Pancreas (tissue), 10 donors: Measurements from ENCODE around the gene KCNJ9. TPM values are rescaled to one million over a fixed set of nuclear protein-coding genes. Genes with fewer than 3 reads are reported as not detected.
A peak's percentile ranks its signal among the peaks of the same experiment; 100 is the strongest.

Experiments
- ATAC-seq, 4 donors: fragments of 200-7000 bp; cut with Tn5 transposase; one replicate each; pipeline versions ENCODE4 v1.8.0 to v1.9.1; 2020; ENCODE audit warnings: mild to moderate bottlenecking in 4 of 4, moderate library complexity in 4 of 4
- DNase-seq, 6 donors: peaks; one replicate each; pipeline ENCODE4 v3.0.0-alpha.2; 2020
- FAIRE-seq: peaks from 2 replicates; lab custom pipeline; 2012; peaks lifted over from hg19 to GRCh38; lab: Jason Lieb, UNC
- H3K27ac ChIP-seq, 4 donors: fragments of 200-600 bp; sonication (generic); 1 replicate in 3 of 4; 2 replicates in 1 of 4; pipeline versions ENCODE4 v1.5.0 to v1.8.0; 2020
- H3K27me3 ChIP-seq, 4 donors: fragments of 200-600 bp; one replicate each; pipeline ENCODE4 v1.8.0; 2021
- H3K36me3 ChIP-seq, 3 donors: fragments of 200-600 bp; sonication (generic) in 1 of 3; one replicate each; pipeline versions ENCODE4 v1.5.0 to v1.8.0; 2020 to 2021
- H3K4me1 ChIP-seq, 3 donors: fragments of 200-600 bp; one replicate each; pipeline ENCODE4 v1.8.0; 2021
- H3K4me3 ChIP-seq, 4 donors: fragments of 200-600 bp; sonication (generic) in 2 of 4; one replicate each; pipeline versions ENCODE4 v1.5.0 to v1.8.0; 2020 to 2021
- H3K9me3 ChIP-seq, 4 donors: fragments of 200-600 bp; one replicate each; pipeline ENCODE4 v1.8.0; 2021
- WGBS, 2 donors: extraction: QIAGEN DNeasy Blood & Tissue Kit; methylation state at CpG; one replicate each; pipeline ENCODE4 v1.1.7; 2013; 5-methylcytosine and 5-hydroxymethylcytosine counted together
- intact Hi-C, 3 donors: fragments of 100-400 bp; cut with DNase I; formaldehyde crosslinking; loops; one replicate each; pipeline versions ENCODE4 v1.11.1 to v1.14.2; 2022
- polyA plus RNA-seq, 2 donors: library from polyadenylated mRNA; stranded (reverse); fragments of 200-250 nt; gene quantifications; one replicate each; pipeline ENCODE4 v1.2.3, GENCODE V29; 2013
- total RNA-seq, 6 donors: library from RNA; stranded (reverse); fragmentation: NEBNext Ultra II Directional in 4 of 6; extraction: Animal tissue kit (Norgen Biotek cat#: 25700) in 4 of 6; gene quantifications; one replicate each; pipeline versions ENCODE4 v1.2.1 to v1.2.4, GENCODE V29; 2021 to 2023
- TF ChIP-seq, protein P1 (sequence below), 4 donors: fragments of 200-600 bp; sonication (generic) in 3 of 4; IDR thresholded peaks; one replicate each; pipeline versions ENCODE4 v1.5.0 to v1.8.0; 2021; ENCODE audit warnings: antibody characterized with exemption in 4 of 4
- donor health status: healthy with polysubstance abuse.
- donor health status: DM: no; HTN: no; CAD: no; lungs with moderate emphysema.
- donor health status: DM: no; HTN: no; CAD: no.
- donor health status: control.
- donor health status: control.
- donor health status: Bipolar disorder and iron deficiency.
- donor health status: DM: yes; HTN: yes; CAD: no.
- donor health status: DM: no; HTN: no; CAD: no.
- donor health status: DM: no; HTN: no; CAD: no.
- donor health status: DM: yes; HTN: yes; CAD: no.

KCNJ9 gene
- total and polyA plus RNA-seq, 8 donors, result 0.02 to 0.04 TPM; not detected in 6

DNA sequence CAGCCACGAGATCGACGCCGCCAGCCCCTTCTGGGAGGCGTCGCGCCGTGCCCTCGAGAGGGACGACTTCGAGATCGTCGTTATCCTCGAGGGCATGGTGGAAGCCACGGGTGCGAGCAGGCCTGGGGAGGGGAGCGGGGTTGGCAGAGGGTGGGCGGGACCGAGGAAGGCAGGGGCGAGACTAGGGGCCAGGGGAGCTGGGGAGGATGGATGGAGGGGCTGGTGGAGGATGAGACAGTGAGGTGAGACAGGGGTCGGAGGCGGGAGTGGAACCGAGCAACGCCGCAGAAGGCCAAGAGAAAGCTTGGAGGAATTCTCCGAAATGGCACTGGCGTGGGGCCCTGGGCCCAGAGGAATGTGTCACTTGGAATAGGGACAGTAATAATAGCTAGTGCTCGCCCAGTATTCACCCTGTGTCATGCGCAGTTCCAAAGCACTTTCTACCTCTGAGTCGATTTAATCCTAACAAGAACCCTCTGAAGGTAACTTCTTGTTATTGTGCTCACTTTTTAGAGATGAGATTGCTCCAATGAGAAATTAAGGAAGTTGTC, 3.5 kb downstream of the KCNJ9 start:
- ATAC-seq, result no peak

DNA sequence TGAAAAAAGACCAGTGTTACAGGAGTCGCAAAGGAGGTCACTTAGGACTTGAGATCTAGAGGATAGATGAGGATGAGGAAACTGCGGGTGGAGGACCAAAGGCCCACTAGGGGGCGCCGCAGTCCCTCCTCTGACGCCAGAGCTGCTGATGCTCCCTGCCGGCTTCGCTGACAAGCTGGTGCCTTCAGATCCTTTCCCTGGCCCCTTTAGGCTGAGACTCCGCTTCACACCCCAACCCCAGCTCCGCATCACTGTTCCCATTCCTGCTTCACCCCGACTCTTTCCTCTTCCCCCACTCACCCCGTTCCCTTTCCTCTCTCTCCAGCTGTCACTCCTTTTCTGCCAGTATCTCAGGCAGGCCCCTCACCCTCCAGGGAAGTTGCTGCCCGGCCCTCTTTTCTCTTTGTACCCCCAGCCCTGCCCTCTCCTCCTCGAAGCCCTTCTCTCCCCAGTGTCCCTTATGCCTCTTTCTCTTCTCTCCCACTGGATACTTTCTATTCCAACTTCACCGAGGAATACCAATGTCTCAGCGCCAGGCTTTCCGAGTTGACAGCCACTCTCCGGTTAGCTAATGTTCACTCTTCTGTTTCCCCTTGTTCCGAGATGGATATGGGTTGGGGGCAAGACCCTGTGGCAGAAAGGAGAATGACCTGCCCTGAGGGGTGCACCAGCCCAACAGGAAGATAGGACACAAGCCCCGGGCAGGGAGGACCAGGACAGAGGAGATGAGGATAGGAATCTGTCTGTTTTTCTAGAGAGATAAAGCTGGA, 4.5 kb downstream of the KCNJ9 start:
- Histone ChIP-seq H3K4me3 (no peak overlapping the region), H3K9me3 (no peaks in the 10 kb centered on the region), H3K27me3 (peaks cover 0 to 5% (median 0%) of the 10 kb centered on the region in 4 donors), H3K36me3 (no peaks in the 10 kb centered on the region), H3K27ac (no peak overlapping the region), H3K4me1 (no peaks in the 10 kb centered on the region)
- peak; percentile 58 to 90 (median 76) for DNase-seq
- WGBS, 2 donors, result 44 to 45% methylated on average over 19 of the region's 19 CpGs
- peak; percentile 71 to 81 (median 76) for ATAC-seq
- TF ChIP-seq, protein P1, sequence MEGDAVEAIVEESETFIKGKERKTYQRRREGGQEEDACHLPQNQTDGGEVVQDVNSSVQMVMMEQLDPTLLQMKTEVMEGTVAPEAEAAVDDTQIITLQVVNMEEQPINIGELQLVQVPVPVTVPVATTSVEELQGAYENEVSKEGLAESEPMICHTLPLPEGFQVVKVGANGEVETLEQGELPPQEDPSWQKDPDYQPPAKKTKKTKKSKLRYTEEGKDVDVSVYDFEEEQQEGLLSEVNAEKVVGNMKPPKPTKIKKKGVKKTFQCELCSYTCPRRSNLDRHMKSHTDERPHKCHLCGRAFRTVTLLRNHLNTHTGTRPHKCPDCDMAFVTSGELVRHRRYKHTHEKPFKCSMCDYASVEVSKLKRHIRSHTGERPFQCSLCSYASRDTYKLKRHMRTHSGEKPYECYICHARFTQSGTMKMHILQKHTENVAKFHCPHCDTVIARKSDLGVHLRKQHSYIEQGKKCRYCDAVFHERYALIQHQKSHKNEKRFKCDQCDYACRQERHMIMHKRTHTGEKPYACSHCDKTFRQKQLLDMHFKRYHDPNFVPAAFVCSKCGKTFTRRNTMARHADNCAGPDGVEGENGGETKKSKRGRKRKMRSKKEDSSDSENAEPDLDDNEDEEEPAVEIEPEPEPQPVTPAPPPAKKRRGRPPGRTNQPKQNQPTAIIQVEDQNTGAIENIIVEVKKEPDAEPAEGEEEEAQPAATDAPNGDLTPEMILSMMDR (IDR thresholded peaks at IDR 0.05), result peak; percentile 71 to 80 (median 76)
- no peak for FAIRE-seq
- intact Hi-C loops, result no loop called here

More for the DNA sequence above, 3.5 kb downstream of the KCNJ9 start:
- FAIRE-seq (no peak), DNase-seq (peak in 1 of 6 donors; percentile 49)
- intact Hi-C loops, result loop anchor here in 1 of 3 donors (5.0 kb wide), 1 partner anchor 38 kb away; no protein-coding TSS in a partner anchor
- no peak overlapping the region for H3K4me3 ChIP-seq
- TF ChIP-seq, protein P1 (IDR thresholded peaks at IDR 0.05), result no peak
- no peaks in the 10 kb centered on the region for H3K9me3 ChIP-seq
- H3K27ac ChIP-seq, result no peak overlapping the region
- H3K36me3 ChIP-seq, result no peaks in the 10 kb centered on the region
- H3K27me3 ChIP-seq, result peaks cover 0 to 5% (median 0%) of the 10 kb centered on the region in 4 donors
- 74 to 80% methylated on average over 30 of the region's 30 CpGs for WGBS, 2 donors
- H3K4me1 ChIP-seq, result no peaks in the 10 kb centered on the region

DNA sequence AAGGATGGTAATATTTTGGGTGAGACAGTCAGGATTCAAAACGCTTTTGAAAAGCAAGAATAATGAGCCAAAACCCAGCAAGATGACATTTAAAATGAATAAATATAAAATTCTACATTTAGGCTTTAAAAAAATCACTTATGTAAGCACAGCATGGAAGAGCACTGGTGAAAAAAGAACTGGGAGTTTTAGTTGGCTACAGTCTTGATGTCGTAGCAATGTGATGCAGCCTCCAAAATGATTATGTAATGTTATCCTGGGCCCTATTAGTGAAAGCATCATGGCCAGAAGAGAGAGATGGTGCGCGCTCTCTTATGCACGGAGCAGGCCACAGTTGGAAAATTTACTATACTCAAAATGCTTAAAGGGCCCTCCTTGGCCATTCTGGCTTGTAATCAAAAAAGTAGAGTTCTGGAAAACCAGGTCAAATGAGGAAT, 5.1 kb downstream of the KCNJ9 start:
- FAIRE-seq, result no peak
- peaks cover 0 to 3% (median 0%) of the 10 kb centered on the region in 3 donors for H3K36me3 ChIP-seq
- intact Hi-C loops, result no loop called here
- WGBS, 2 donors, result 75 to 79% methylated on average over 5 of the region's 5 CpGs
- no peak overlapping the region for H3K27ac ChIP-seq
- DNase-seq, result no peak
- ATAC-seq, result no peak
- peaks cover 0 to 5% (median 0%) of the 10 kb centered on the region in 4 donors for H3K27me3 ChIP-seq
- TF ChIP-seq, protein P1 (IDR thresholded peaks at IDR 0.05), result no peak
- no peak overlapping the region for H3K4me3 ChIP-seq
- H3K9me3 ChIP-seq, result no peaks in the 10 kb centered on the region
- H3K4me1 ChIP-seq, result no peaks in the 10 kb centered on the region

DNA sequence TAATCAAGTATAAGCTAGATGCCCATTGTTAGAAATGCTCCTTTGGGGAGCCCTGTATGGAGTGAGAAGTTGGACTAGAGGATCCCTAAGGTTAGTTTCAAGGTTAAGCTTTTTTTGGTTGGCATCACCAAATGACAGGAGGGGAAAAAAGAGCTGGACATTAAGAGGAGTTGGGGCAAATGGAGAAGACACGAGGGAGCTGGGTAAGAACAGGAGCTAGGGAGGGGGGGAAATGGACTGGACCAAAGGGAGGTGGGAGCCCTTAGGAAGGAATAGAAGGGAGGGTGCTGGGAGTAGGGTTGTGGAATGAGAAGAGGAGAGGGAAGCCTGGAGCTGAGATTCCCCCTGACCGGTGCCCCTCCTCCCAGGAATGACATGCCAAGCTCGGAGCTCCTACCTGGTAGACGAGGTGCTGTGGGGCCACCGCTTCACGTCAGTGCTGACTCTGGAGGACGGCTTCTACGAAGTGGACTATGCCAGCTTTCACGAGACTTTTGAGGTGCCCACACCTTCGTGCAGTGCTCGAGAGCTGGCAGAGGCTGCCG, 5.9 kb downstream of the KCNJ9 start:
- no peak for DNase-seq
- TF ChIP-seq, protein P1 (IDR thresholded peaks at IDR 0.05), result no peak
- intact Hi-C loops, result no loop called here
- peaks cover 0 to 11% (median 0%) of the 10 kb centered on the region in 3 donors for H3K36me3 ChIP-seq
- no peaks in the 10 kb centered on the region for H3K4me1 ChIP-seq
- no peak for ATAC-seq
- H3K4me3 ChIP-seq, result no peak overlapping the region
- H3K27me3 ChIP-seq, result peaks cover 0 to 3% (median 0%) of the 10 kb centered on the region in 4 donors
- H3K27ac ChIP-seq, result no peak overlapping the region
- WGBS, 2 donors, result 87 to 89% methylated on average over 11 to 12 of the region's 12 CpGs
- H3K9me3 ChIP-seq, result no peaks in the 10 kb centered on the region
- no peak for FAIRE-seq
